Heart right ventricle (tissue), 16 donors: ENCODE measurements around the gene PRKCE. TPM values are rescaled to one million over a fixed set of nuclear protein-coding genes. Genes with fewer than 3 reads are reported as not detected.

Experiments used
- ATAC-seq, 8 donors: fragments of 200-7000 bp; cut with Tn5 transposase; one replicate each; pipeline ENCODE4 v1.9.1; 2020; ENCODE audit warnings: mild to moderate bottlenecking in 8 of 8, moderate library complexity in 8 of 8, moderate number of reproducible peaks in 1 of 8
- DNase-seq, 2 donors: peaks; one replicate each; pipeline ENCODE4 v3.0.0-alpha.2; 2020
- H3K27ac ChIP-seq, 10 donors: fragments of 200-600 bp; sonication (generic) in 2 of 10; one replicate each; pipeline versions ENCODE4 v1.5.0 to v1.8.0; 2020 to 2022; ENCODE audit warnings: mild to moderate bottlenecking in 3 of 10
- H3K27me3 ChIP-seq, 7 donors: fragments of 200-600 bp; one replicate each; pipeline ENCODE4 v1.8.0; 2021 to 2022; ENCODE audit warnings: mild to moderate bottlenecking in 2 of 7
- H3K36me3 ChIP-seq, 9 donors: fragments of 200-600 bp; sonication (generic) in 1 of 9; one replicate each; pipeline versions ENCODE4 v1.5.0 to v1.8.0; 2020 to 2022; ENCODE audit warnings: mild to moderate bottlenecking in 2 of 9
- H3K4me1 ChIP-seq, 9 donors: fragments of 200-600 bp; sonication (generic) in 1 of 9; one replicate each; pipeline versions ENCODE4 v1.5.0 to v1.8.0; 2020 to 2022; ENCODE audit warnings: mild to moderate bottlenecking in 4 of 9
- H3K4me3 ChIP-seq, 10 donors: fragments of 200-600 bp; sonication (generic) in 2 of 10; one replicate each; pipeline versions ENCODE4 v1.5.0 to v1.8.0; 2020 to 2022; ENCODE audit warnings: mild to moderate bottlenecking in 7 of 10, moderate library complexity in 2 of 10
- H3K9me3 ChIP-seq, 11 donors: fragments of 200-600 bp in 10 of 11; sonication (generic) in 2 of 11; one replicate each; pipeline versions ENCODE4 v1.5.0 to v1.8.0; 2013 to 2022; ENCODE audit warnings: mild to moderate bottlenecking in 2 of 11, control low read depth in 1 of 11, moderate library complexity in 1 of 11
- WGBS, 2 donors: extraction: QIAGEN DNeasy Blood & Tissue Kit; methylation state at CpG; one replicate each; pipeline ENCODE4 v1.1.7; 2013; ENCODE audit warnings: inconsistent platforms in 1 of 2; 5-methylcytosine and 5-hydroxymethylcytosine counted together
- intact Hi-C, 10 donors: fragments of 100-400 bp; cut with DNase I; formaldehyde crosslinking; loops; one replicate each; pipeline versions ENCODE4 v1.11.1 to v1.14.2; 2022
- polyA plus RNA-seq, 2 donors: library from polyadenylated mRNA; stranded (reverse); fragments of 200-250 nt; gene quantifications; one replicate each; pipeline ENCODE4 v1.2.3, GENCODE V29; 2013
- total RNA-seq, 10 donors: library from RNA; stranded (reverse); fragmentation: NEBNext Ultra II Directional in 3 of 10; extraction: Animal tissue kit (Norgen Biotek cat#: 25700) in 3 of 10; gene quantifications; one replicate each; pipeline versions ENCODE4 v1.2.1 to v1.2.4, GENCODE V29; 2021 to 2023
- TF ChIP-seq, protein P1 (sequence below), 9 donors: fragments of 200-600 bp; sonication (generic) in 2 of 9; IDR thresholded peaks; one replicate each; pipeline versions ENCODE4 v1.5.0 to v1.8.0; 2021 to 2022; ENCODE audit warnings: antibody characterized with exemption in 9 of 9, mild to moderate bottlenecking in 5 of 9, moderate library complexity in 1 of 9
- donor health status: Arrhythmogenic right ventricular cardiomyopathy.
- donor health status: ischemic (EF 13 %, LVEDD 7.1; RV severe dilation, severe dysfunction).
- donor health status: healthy with polysubstance abuse.
- donor health status: DM: no; HTN: yes; CAD: no.
- donor health status: DM: no; HTN: no; CAD: no.
- donor health status: ischemic (EF 25% LVEDD 6.9; RV normal size, moderate dysfunction).
- donor health status: ischemic (EF 25% LVEDD 5.7; RV mildly dilated, moderate dysfunction).
- donor health status: healthy.
- donor health status: DM: yes; HTN: yes; CAD: no.
- donor health status: Ischemic cardiomyopathy.
- donor health status: ischemic (EF 35%, LVEDD 5.7; RV mildly dilated, moderate dysfunction).
- donor health status: nonischemic (EF 11% LVEDD 7.7; RV severe dilation, severe dysfunction).
- donor health status: DM: yes; HTN: yes; CAD: no.
- donor health status: PGD.
- donor health status: ischemic (EF 29% LVEDD 5.4; RV normal size, mild dysfunction).
- donor health status: nonischemic (EF 23%, LVEDD 6.1; RV moderate dilation, normal function).

The PRKCE gene
- total and polyA plus RNA-seq, 12 donors: 3.7 to 22.7 (median 16.7) TPM

GRCh38 chr2:46229134-46230063 is 577.9 kb downstream of the PRKCE start:
- H3K4me3 ChIP-seq: no peak overlapping the region
- peak overlapping the region in 6 of 10 donors; percentile 16 to 61 (median 42) for H3K27ac ChIP-seq
- no peaks in the 10 kb centered on the region for H3K27me3 ChIP-seq
- TF ChIP-seq, protein P1, sequence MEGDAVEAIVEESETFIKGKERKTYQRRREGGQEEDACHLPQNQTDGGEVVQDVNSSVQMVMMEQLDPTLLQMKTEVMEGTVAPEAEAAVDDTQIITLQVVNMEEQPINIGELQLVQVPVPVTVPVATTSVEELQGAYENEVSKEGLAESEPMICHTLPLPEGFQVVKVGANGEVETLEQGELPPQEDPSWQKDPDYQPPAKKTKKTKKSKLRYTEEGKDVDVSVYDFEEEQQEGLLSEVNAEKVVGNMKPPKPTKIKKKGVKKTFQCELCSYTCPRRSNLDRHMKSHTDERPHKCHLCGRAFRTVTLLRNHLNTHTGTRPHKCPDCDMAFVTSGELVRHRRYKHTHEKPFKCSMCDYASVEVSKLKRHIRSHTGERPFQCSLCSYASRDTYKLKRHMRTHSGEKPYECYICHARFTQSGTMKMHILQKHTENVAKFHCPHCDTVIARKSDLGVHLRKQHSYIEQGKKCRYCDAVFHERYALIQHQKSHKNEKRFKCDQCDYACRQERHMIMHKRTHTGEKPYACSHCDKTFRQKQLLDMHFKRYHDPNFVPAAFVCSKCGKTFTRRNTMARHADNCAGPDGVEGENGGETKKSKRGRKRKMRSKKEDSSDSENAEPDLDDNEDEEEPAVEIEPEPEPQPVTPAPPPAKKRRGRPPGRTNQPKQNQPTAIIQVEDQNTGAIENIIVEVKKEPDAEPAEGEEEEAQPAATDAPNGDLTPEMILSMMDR (IDR thresholded peaks at IDR 0.05): no peak
- no peaks in the 10 kb centered on the region for H3K36me3 ChIP-seq
- peaks cover 3 to 42% (median 26%) of the 10 kb centered on the region in 9 donors for H3K4me1 ChIP-seq
- DNase-seq (no peak), ATAC-seq (peak in 1 of 8 donors; percentile 12)
- H3K9me3 ChIP-seq: peaks cover 0 to 9% (median 0%) of the 10 kb centered on the region in 11 donors
- 76 to 80% methylated on average over 11 of the region's 11 CpGs for WGBS, 2 donors
- intact Hi-C loops: loop anchor here in 5 of 10 donors (1.0 to 10.0 kb wide), 6 partner anchors 47 to 225 kb away; no protein-coding TSS in a partner anchor

DNA sequence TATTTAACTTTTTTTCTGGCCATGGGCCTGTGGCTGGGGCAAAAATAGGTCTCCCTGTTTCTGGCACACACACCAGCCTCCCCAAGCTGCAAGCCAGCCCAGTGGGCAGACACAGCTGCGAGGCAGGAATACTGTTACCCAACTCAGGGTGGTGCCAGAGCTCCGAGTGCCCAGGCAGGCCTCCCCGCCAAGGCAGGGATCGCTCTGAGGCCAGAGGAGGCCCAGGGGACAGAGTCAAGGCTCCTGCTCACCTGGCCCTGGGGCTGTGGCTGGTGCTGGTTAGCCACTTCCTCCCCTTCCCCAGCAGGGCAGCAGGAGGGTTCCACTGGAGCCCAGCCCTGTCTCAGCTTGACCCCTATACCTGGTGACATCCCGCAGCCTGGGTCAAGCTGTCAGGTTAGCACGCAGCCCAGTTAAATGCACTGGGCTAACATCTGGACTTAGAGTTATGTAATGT is 578.7 kb downstream of the PRKCE start:
- WGBS, 2 donors: 72 to 74% methylated on average over 6 of the region's 6 CpGs
- intact Hi-C loops: loop anchor here in 5 of 10 donors (1.0 to 10.0 kb wide), 6 partner anchors 47 to 225 kb away; no protein-coding TSS in a partner anchor
- peak; percentile 74 to 91 (median 85) for ATAC-seq

DNA sequence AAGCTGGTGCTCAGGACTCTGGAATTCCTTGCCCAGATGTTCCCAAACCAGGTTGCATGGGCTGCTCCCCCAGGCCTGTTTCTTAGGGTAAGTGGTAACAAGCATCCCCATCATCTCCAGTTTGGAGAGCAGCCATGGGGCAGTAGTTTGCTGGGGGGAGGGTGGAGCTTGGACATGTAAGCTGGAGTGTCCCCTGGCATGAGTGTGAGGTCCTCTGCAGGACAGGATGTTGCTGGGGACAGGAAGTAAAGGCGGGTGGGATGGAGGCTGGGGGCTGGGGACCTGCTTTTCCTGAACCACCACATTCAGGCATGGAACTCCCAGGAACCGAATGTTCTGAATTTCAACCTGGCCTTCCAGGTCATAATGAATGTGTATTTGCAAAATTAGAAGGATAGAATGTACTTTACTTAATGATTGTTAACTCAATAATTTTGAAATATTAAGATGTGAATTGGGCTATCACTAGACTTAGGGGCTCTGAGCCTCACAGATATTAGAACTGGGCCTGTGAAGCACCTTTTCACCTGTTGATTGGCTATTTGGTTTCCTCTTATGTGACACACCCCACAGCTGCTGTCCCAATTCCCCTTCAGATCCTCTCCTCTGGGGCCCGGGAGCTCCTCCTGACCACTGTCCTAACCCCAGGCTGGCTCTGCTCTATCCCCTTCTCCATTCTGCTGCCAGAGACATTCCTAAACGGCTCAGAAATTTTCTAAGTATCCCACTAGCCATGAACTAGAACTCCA is 579.4 kb downstream of the PRKCE start:
- WGBS, 2 donors: 59 to 63% methylated on average over 4 of the region's 4 CpGs
- Histone ChIP-seq H3K36me3 (no peaks in the 10 kb centered on the region), H3K4me1 (peaks cover 3 to 28% (median 19%) of the 10 kb centered on the region in 9 donors), H3K27ac (peak overlapping the region in 8 of 10 donors; percentile 31 to 61 (median 42)), H3K4me3 (no peak overlapping the region), H3K27me3 (no peaks in the 10 kb centered on the region), H3K9me3 (no peaks in the 10 kb centered on the region)
- DNase-seq (peak in 1 of 2 donors; percentile 26), ATAC-seq (peak in 7 of 8 donors; percentile 31 to 88 (median 66))
- TF ChIP-seq, protein P1 (IDR thresholded peaks at IDR 0.05): no peak
- intact Hi-C loops: loop anchor here in 5 of 10 donors (1.0 to 10.0 kb wide), 6 partner anchors 46 to 224 kb away; no protein-coding TSS in a partner anchor

More for the DNA sequence above, 578.7 kb downstream of the PRKCE start:
- peak; percentile 23 to 51 for DNase-seq
- TF ChIP-seq, protein P1 (IDR thresholded peaks at IDR 0.05): peak in 8 of 9 donors; percentile 10 to 57 (median 46)
- H3K4me1 ChIP-seq: peaks cover 3 to 35% (median 21%) of the 10 kb centered on the region in 9 donors
- no peaks in the 10 kb centered on the region for H3K27me3 ChIP-seq
- no peak overlapping the region for H3K4me3 ChIP-seq
- peaks cover 0 to 4% (median 0%) of the 10 kb centered on the region in 11 donors for H3K9me3 ChIP-seq
- peak overlapping the region in 8 of 10 donors; percentile 4 to 61 (median 42) for H3K27ac ChIP-seq
- H3K36me3 ChIP-seq: no peaks in the 10 kb centered on the region
